HG02938 (cell line): ENCODE measurements around the gene MAGI2.
"Not testable (repeated sequence)": the region's sequence is repeated elsewhere in the genome, so short reads cannot be mapped to it uniquely, and the experiment has no call there.

Source experiments
- ATAC-seq: cut with Tn5 transposase; IDR thresholded peaks from one replicate; pipeline ENCODE4 v1.9.1; 2021; ENCODE audit warnings: mild to moderate bottlenecking, moderate library complexity; ENCODE audit not compliant: unreplicated experiment

The MAGI2 gene

GRCh38 chr7:78329001-78329655 is 1124.3 kb downstream of the MAGI2 start:
- no peak for ATAC-seq

GRCh38 chr7:78327718-78328117 is 1125.7 kb downstream of the MAGI2 start:
- ATAC-seq = no peak

GRCh38 chr7:78326876-78327275 is 1126.6 kb downstream of the MAGI2 start:
- no peak for ATAC-seq

- no peak for ATAC-seq
Measured at GRCh38 chr7:78326189-78326588, 1127.3 kb downstream of the MAGI2 start.

GRCh38 chr7:78323118-78323517 is 1130.3 kb downstream of the MAGI2 start:
- no peak for ATAC-seq

GRCh38 chr7:78322231-78322630 is 1131.2 kb downstream of the MAGI2 start:
- ATAC-seq = not testable (repeated sequence)

GRCh38 chr7:78317371-78317770 is 1136.1 kb downstream of the MAGI2 start:
- ATAC-seq = no peak

GRCh38 chr7:78316110-78316509 is 1137.4 kb downstream of the MAGI2 start:
- no peak for ATAC-seq

GRCh38 chr7:78315119-78315518 is 1138.3 kb downstream of the MAGI2 start:
- ATAC-seq = no peak

GRCh38 chr7:78311181-78311580 is 1142.3 kb downstream of the MAGI2 start:
- ATAC-seq = no peak

- no peak for ATAC-seq
Measured at GRCh38 chr7:78307892-78308291, 1145.6 kb downstream of the MAGI2 start.

GRCh38 chr7:78306634-78307033 is 1146.8 kb downstream of the MAGI2 start:
- ATAC-seq = no peak

- ATAC-seq = no peak
Measured at GRCh38 chr7:78301407-78301806, 1152.1 kb downstream of the MAGI2 start.

- ATAC-seq = no peak
Measured at GRCh38 chr7:78299088-78299487, 1154.4 kb downstream of the MAGI2 start.

GRCh38 chr7:78296644-78297371 is 1156.7 kb downstream of the MAGI2 start:
- ATAC-seq = no peak

- ATAC-seq = no peak
Measured at GRCh38 chr7:78296046-78296597, 1157.3 kb downstream of the MAGI2 start.

- not testable (repeated sequence) for ATAC-seq
Measured at GRCh38 chr7:78289471-78289870, 1164.0 kb downstream of the MAGI2 start.

GRCh38 chr7:78284945-78285344 is 1168.5 kb downstream of the MAGI2 start:
- ATAC-seq = no peak

GRCh38 chr7:78280276-78280675 is 1173.2 kb downstream of the MAGI2 start:
- no peak for ATAC-seq

GRCh38 chr7:78279457-78279856 is 1174.0 kb downstream of the MAGI2 start:
- ATAC-seq = no peak

- ATAC-seq = no peak
Measured at GRCh38 chr7:78279032-78279431, 1174.4 kb downstream of the MAGI2 start.

- no peak for ATAC-seq
Measured at GRCh38 chr7:78267141-78267540, 1186.3 kb downstream of the MAGI2 start.
